HepG2 (cell line): Measurements from ENCODE around the gene KIAA1328. TPM values are rescaled to one million over a fixed set of nuclear protein-coding genes. Genes with fewer than 3 reads are reported as not detected.
A peak's percentile ranks its signal among the peaks of the same experiment; 100 is the strongest.

Source experiments
- ATAC-seq: fragments of 200-7000 bp; cut with Tn5 transposase; 3 replicates; pipeline ENCODE4 v1.9.1; 2020; ENCODE audit warnings: mild to moderate bottlenecking, moderate library complexity
- Bru-seq: library from RNA; stranded (reverse); fragments of 400-500 nt; gene quantifications from one replicate; lab custom pipeline; 2021; lab: Mats Ljungman, UMichigan
- BruChase-seq, 2 experiments: library from RNA; stranded (reverse); fragments of 400-500 nt; gene quantifications; one replicate each; lab custom pipeline; 2021; lab: Mats Ljungman, UMichigan
- BruUV-seq: library from RNA; stranded (reverse); fragments of 400-500 nt; replicated peaks from 2 replicates; lab custom pipeline; 2021; lab: Mats Ljungman, UMichigan
- CTCF ChIA-PET: fragments of 300-600 bp; formaldehyde crosslinking; extraction: SDS; loops from one replicate; lab custom pipeline; 2021; ENCODE audit warnings: low total read pairs, inconsistent platforms, low intra/inter-chr PET ratio; lab: Yijun Ruan, JAX
- POLR2A ChIA-PET: fragments of 350-600 bp; sonication (Branson Sonifier 250); formaldehyde crosslinking; loops from one replicate; lab custom pipeline; 2020; ENCODE audit warnings: antibody characterized with exemption, inconsistent platforms; lab: Yijun Ruan, JAX
- DNase-seq: peaks from one replicate; pipeline ENCODE4 v3.0.0-alpha.2; 2015; ENCODE audit warnings: low spot score
- FAIRE-seq: peaks from 3 replicates; lab custom pipeline; 2011; peaks lifted over from hg19 to GRCh38; lab: Jason Lieb, UNC
- H2AFZ ChIP-seq: one replicate; pipeline ENCODE4 v1.6.1; 2011; ENCODE audit warnings: low read length, inconsistent platforms
- H3K27ac ChIP-seq: fragments of 300-600 bp; 3 replicates; pipeline ENCODE4 v1.8.0; 2011; ENCODE audit warnings: mixed run types, mild to moderate bottlenecking, mixed read lengths, low read length, inconsistent platforms; ENCODE audit not compliant: insufficient read depth; ENCODE audit errors: extremely low read length
- H3K27me3 ChIP-seq, 2 experiments: fragments of 200-600 bp in 1 of 2; 2 replicates in 1 of 2; 3 replicates in 1 of 2; pipeline versions ENCODE4 v1.6.0 to v1.8.0; 2011; ENCODE audit warnings: low read length in 2 of 2, mild to moderate bottlenecking in 2 of 2, moderate library complexity in 2 of 2, inconsistent platforms in 1 of 2; ENCODE audit not compliant: insufficient read depth in 2 of 2, control insufficient read depth in 1 of 2
- H3K36me3 ChIP-seq, 2 experiments: fragments of 200-600 bp in 1 of 2; replicated peaks in 1 of 2; 2 replicates in 1 of 2; 3 replicates in 1 of 2; pipeline versions ENCODE4 v1.5.1 to v1.8.0; 2011; ENCODE audit warnings: low read length in 2 of 2, inconsistent platforms in 1 of 2; ENCODE audit not compliant: insufficient read depth in 2 of 2, control insufficient read depth in 1 of 2
- H3K4me1 ChIP-seq: 2 replicates; pipeline ENCODE4 v1.5.1; 2012; ENCODE audit warnings: low read length, inconsistent platforms; ENCODE audit not compliant: insufficient read depth
- H3K4me2 ChIP-seq: 2 replicates; pipeline ENCODE4 v1.6.0; 2011; ENCODE audit warnings: low read depth, low read length, inconsistent platforms
- H3K4me3 ChIP-seq, 3 experiments: fragments of 200-600 bp in 1 of 3; sonication (generic), shearing (Covaris generic) in 1 of 3; replicated peaks in 1 of 3; 2 replicates each; pipeline ENCODE4 v1.5.1; 2011 to 2016; ENCODE audit warnings: low read length in 3 of 3, inconsistent platforms in 2 of 3, low read depth in 2 of 3, mild to moderate bottlenecking in 2 of 3, control low read depth in 1 of 3, mixed read lengths in 1 of 3; ENCODE audit not compliant: insufficient read depth in 1 of 3
- H3K79me2 ChIP-seq: one replicate; pipeline ENCODE4 v1.6.1; 2011; ENCODE audit warnings: low read length, inconsistent platforms; ENCODE audit not compliant: insufficient read depth
- H3K9ac ChIP-seq: 2 replicates; pipeline ENCODE4 v1.6.0; 2011; ENCODE audit warnings: mild to moderate bottlenecking, low read depth, low read length, inconsistent platforms; ENCODE audit not compliant: insufficient read depth
- H3K9me3 ChIP-seq: 2 replicates; pipeline ENCODE4 v1.5.1; 2012; ENCODE audit warnings: mild to moderate bottlenecking, low read length
- H4K20me1 ChIP-seq: 2 replicates; pipeline ENCODE4 v1.6.0; 2011; ENCODE audit warnings: inconsistent platforms, mild to moderate bottlenecking, low read length, moderate library complexity; ENCODE audit not compliant: insufficient read depth
- AHDC1 ChIP-seq: sonication (generic); formaldehyde crosslinking; IDR thresholded peaks from 2 replicates; pipeline ENCODE4 v1.5.1; 2020; ENCODE audit warnings: mild to moderate bottlenecking, missing genetic modification reagents, borderline replicate concordance
- HHEX ChIP-seq: IDR thresholded peaks from 2 replicates; pipeline ENCODE4 v1.6.1; 2016; ENCODE audit warnings: control low read depth
- JDP2 ChIP-seq: sonication (generic); formaldehyde crosslinking; IDR thresholded peaks from 2 replicates; pipeline ENCODE4 v1.8.1; 2022; ENCODE audit warnings: missing genetic modification reagents, borderline replicate concordance
- SRSF1 ChIP-seq: fragments of 200-400 bp; formaldehyde crosslinking; optimal IDR thresholded peaks from 2 replicates; pipeline ENCODE3; 2017; ENCODE audit warnings: mild to moderate bottlenecking, low read depth, low read length, moderate library complexity
- TARDBP ChIP-seq: sonication (generic); formaldehyde crosslinking; IDR thresholded peaks from 2 replicates; pipeline ENCODE4 v1.8.0; 2022; ENCODE audit warnings: mild to moderate bottlenecking, missing genetic modification reagents
- TCF7L2 ChIP-seq: IDR thresholded peaks from 2 replicates; pipeline ENCODE4 v1.6.1; 2011; ENCODE audit warnings: mild to moderate bottlenecking, low read depth, low read length, moderate library complexity
- TEF ChIP-seq: sonication (generic); formaldehyde crosslinking; IDR thresholded peaks from 2 replicates; pipeline ENCODE4 v1.5.0; 2020; ENCODE audit warnings: missing genetic modification reagents
- ZFP1 ChIP-seq: IDR thresholded peaks from 2 replicates; pipeline ENCODE4 v1.6.1; 2016
- ZNF3 ChIP-seq: IDR thresholded peaks from 2 replicates; pipeline ENCODE4 v1.7.0; 2017; ENCODE audit warnings: inconsistent platforms
- ZNF335 ChIP-seq: sonication (generic); formaldehyde crosslinking; IDR thresholded peaks from 2 replicates; pipeline ENCODE4 v1.4.0; 2020; ENCODE audit warnings: missing genetic modification reagents
- ZNF607 ChIP-seq: sonication (generic); formaldehyde crosslinking; IDR thresholded peaks from 2 replicates; pipeline ENCODE4 v1.5.1; 2020; ENCODE audit warnings: missing genetic modification reagents, mild to moderate bottlenecking, borderline replicate concordance
- WGBS: methylation state at CpG from one replicate; pipeline ENCODE4 v1.1.6; 2017; ENCODE audit warnings: low lambda C conversion rate; 5-methylcytosine and 5-hydroxymethylcytosine counted together
- in situ Hi-C: cut with HindIII; loops from 2 replicates; pipeline ENCODE4 v1.10.0; 2017; ENCODE audit warnings: low pct_unique_long_range_greater_than_20kb; ENCODE audit not compliant: extremely low pct_ligation_motif_present
- intact Hi-C: fragments of 100-400 bp; cut with micrococcal nuclease; formaldehyde crosslinking; loops from one replicate; pipeline ENCODE4 v1.10.0; 2022; ENCODE audit not compliant: unreplicated experiment
- long read RNA-seq, 2 experiments: library from RNA in 1 of 2; library from polyadenylated mRNA in 1 of 2; stranded (forward) in 1 of 2; unstranded in 1 of 2; transcript quantifications; one replicate each; pipeline ENCODE4 v2.0.0, GENCODE V29; 2019 to 2022
- polyA minus RNA-seq, 3 experiments: library from RNA; depleted of rRNA, polyadenylated mRNA; stranded (reverse); fragments of >200 nt; gene quantifications; 2 replicates each; pipeline ENCODE4 v1.2.3, GENCODE V29; 2011; ENCODE audit warnings: low replicate concordance in 1 of 3
- polyA plus RNA-seq, 8 experiments: library from polyadenylated mRNA; depleted of rRNA in 3 of 8; stranded (reverse) in 7 of 8; unstranded in 1 of 8; fragments of >200 nt; fragmentation: Illumina TruSeq in 4 of 8; extraction: Trizol in 4 of 8; gene quantifications; 2 replicates each; pipeline versions ENCODE4 v1.2.1 to v1.2.3, GENCODE V29; 2011 to 2016; ENCODE audit warnings: low read depth in 4 of 8, missing spikeins in 1 of 8, mixed read lengths in 1 of 8; ENCODE audit not compliant: insufficient read depth in 1 of 8
- total RNA-seq, 5 experiments: library from RNA; depleted of rRNA; stranded (reverse); fragments of >200 nt; fragmentation: Illumina TruSeq; extraction: Trizol; gene quantifications; 2 replicates each; pipeline ENCODE4 v1.2.3, GENCODE V29; 2016; ENCODE audit warnings: low read depth in 1 of 5

KIAA1328 gene
- 5.2 and 6.0 TPM in 2 replicates for total RNA-seq (2016; rRNA removed; fragmentation: Illumina TruSeq; extraction: Trizol)
- total RNA-seq (2016; cell fraction: cytosol; rRNA removed; fragmentation: Illumina TruSeq; extraction: Trizol; ENCODE audit: low read depth), result 9.5 and 13.3 TPM in 2 replicates
- 4.0 and 6.7 TPM in 2 replicates for total RNA-seq (2016; cell fraction: insoluble cytoplasmic fraction; rRNA removed; fragmentation: Illumina TruSeq; extraction: Trizol)
- total RNA-seq (2016; cell fraction: membrane; rRNA removed; fragmentation: Illumina TruSeq; extraction: Trizol), result 5.5 and 7.5 TPM in 2 replicates
- 14.3 and 17.0 TPM in 2 replicates for total RNA-seq (2016; cell fraction: nucleus; rRNA removed; fragmentation: Illumina TruSeq; extraction: Trizol)
- polyA plus RNA-seq (2011; rRNA removed), result 2.8 and 4.1 TPM in 2 replicates
- polyA plus RNA-seq (2011; cell fraction: cytosol; rRNA removed), result 1.4 and 1.5 TPM in 2 replicates
- polyA plus RNA-seq (2011; cell fraction: nucleus; rRNA removed), result 6.6 and 6.9 TPM in 2 replicates
- polyA plus RNA-seq (2012), result 1.9 and 2.6 TPM in 2 replicates
- 1.1 and 1.2 TPM in 2 replicates for polyA plus RNA-seq (2016; cell fraction: cytosol; fragmentation: Illumina TruSeq; extraction: Trizol; ENCODE audit: low read depth)
- 2.8 and 3.0 TPM in 2 replicates for polyA plus RNA-seq (2016; cell fraction: insoluble cytoplasmic fraction; fragmentation: Illumina TruSeq; extraction: Trizol; ENCODE audit: low read depth)
- 1.6 and 1.7 TPM in 2 replicates for polyA plus RNA-seq (2016; cell fraction: membrane; fragmentation: Illumina TruSeq; extraction: Trizol; ENCODE audit: low read depth)
- polyA plus RNA-seq (2016; cell fraction: nucleus; fragmentation: Illumina TruSeq; extraction: Trizol; ENCODE audit: insufficient read depth, low read depth), result 7.8 and 8.1 TPM in 2 replicates
- 9.4 and 9.6 TPM in 2 replicates for polyA minus RNA-seq (2011; rRNA and poly(A)+ RNA removed; ENCODE audit: low replicate concordance)
- polyA minus RNA-seq (2011; cell fraction: cytosol; rRNA and poly(A)+ RNA removed), result 2.2 and 2.3 TPM in 2 replicates
- 30.0 and 33.0 TPM in 2 replicates for polyA minus RNA-seq (2011; cell fraction: nucleus; rRNA and poly(A)+ RNA removed)
- percentile 46 among the genes with signal in this experiment for Bru-seq, nascent RNA
- percentile 42 among the genes with signal in this experiment for BruChase-seq, experiment 1, labeled RNA remaining after a 6-hour chase
- BruChase-seq, experiment 2, labeled RNA remaining after a 2-hour chase, result percentile 49 among the genes with signal in this experiment
- long read RNA-seq, experiment 1, full-length matches to known transcripts, result 1 of 3 reads
- long read RNA-seq, experiment 1, partial matches to known transcripts, result 1 of 3 reads
- long read RNA-seq, experiment 1, other reads (novel, unspliced or antisense), result 1 of 3 reads
- long read RNA-seq, experiment 2, partial matches to known transcripts, result 1 of 2 reads
- long read RNA-seq, experiment 2, other reads (novel, unspliced or antisense), result 0 of 2 reads

GRCh38 chr18:36828630-36829361 lies at the start of gene KIAA1328, which contains the start of gene TPGS2:
KIAA1328 (plus strand) TSS chr18:36829127; CDS start chr18:36829139, 12 bp downstream.
TPGS2 (minus strand) TSS chr18:36829002; CDS start chr18:36828767, 235 bp downstream.
- H3K27ac ChIP-seq, result peak within 1 kb of the TSS; percentile 73
- ChIA-PET POLR2A (interaction anchor here (0.6 kb wide), 1 partner anchor 697 kb away, joined by 3 read pairs; no protein-coding TSS in a partner anchor), CTCF (no interaction called here)
- peak within 1 kb of the TSS; percentile 89 for H2AFZ ChIP-seq
- BruUV-seq, result no TSS peak
- no peaks in the 10 kb centered on the region for H3K9me3 ChIP-seq
- H3K27me3 ChIP-seq, result no peaks in the 10 kb centered on the region; a peak in 1 of 5 replicates
- DNase-seq (peak; percentile 75), FAIRE-seq (no peak), ATAC-seq (peak; percentile 93)
- peak within 1 kb of the TSS; percentile 84 for H3K4me2 ChIP-seq
- intact Hi-C loops, result no loop called here
- H3K79me2 ChIP-seq, result peaks cover 13% of the 10 kb centered on the region
- H3K9ac ChIP-seq, result peak within 1 kb of the TSS; percentile 85
- H3K4me3 ChIP-seq, result peak within 1 kb of the TSS; percentile 94 to 99 (median 94)
- in situ Hi-C loops, result no loop called here
- H4K20me1 ChIP-seq, result no peaks in the 10 kb centered on the region
- H3K4me1 ChIP-seq, result peaks cover 40% of the 10 kb centered on the region
- H3K36me3 ChIP-seq, result no peaks in the 10 kb centered on the region; a peak in 1 of 5 replicates
- under 1% methylated on average over 21 of the region's 83 CpGs for WGBS
- no peak; the same call in 1 of the 2 replicates for TF ChIP-seq ZNF335 (CRISPR knock-in tag)
- peak; percentile 43; the same call in 1 of the 2 replicates for TF ChIP-seq AHDC1
- no peak for TF ChIP-seq ZNF3 (CRISPR knock-in tag)
- TF ChIP-seq ZNF607 (CRISPR knock-in tag), result peak; percentile 82; the same call in 1 of the 2 replicates
- peak; percentile 46; the same call in 1 of the 2 replicates for TF ChIP-seq TARDBP (CRISPR knock-in tag)
- TF ChIP-seq JDP2 (CRISPR knock-in tag), result no peak; the same call in 1 of the 2 replicates
- TF ChIP-seq TCF7L2, result no peak
- no peak; the same call in 1 of the 2 replicates for TF ChIP-seq ZFP1
- TF ChIP-seq SRSF1, result peak; percentile 2
- TF ChIP-seq HHEX (CRISPR knock-in tag), result no peak
- no peak for TF ChIP-seq TEF (CRISPR knock-in tag)
